GM18517 (cell line): Measurements from ENCODE around the gene RPIA.
A peak's percentile ranks its signal among the peaks of the same experiment; 100 is the strongest.

Experiments
- ATAC-seq: cut with Tn5 transposase; IDR thresholded peaks from one replicate; pipeline ENCODE4 v1.9.1; 2021; ENCODE audit warnings: mild to moderate bottlenecking, moderate library complexity; ENCODE audit not compliant: unreplicated experiment

Gene RPIA

DNA sequence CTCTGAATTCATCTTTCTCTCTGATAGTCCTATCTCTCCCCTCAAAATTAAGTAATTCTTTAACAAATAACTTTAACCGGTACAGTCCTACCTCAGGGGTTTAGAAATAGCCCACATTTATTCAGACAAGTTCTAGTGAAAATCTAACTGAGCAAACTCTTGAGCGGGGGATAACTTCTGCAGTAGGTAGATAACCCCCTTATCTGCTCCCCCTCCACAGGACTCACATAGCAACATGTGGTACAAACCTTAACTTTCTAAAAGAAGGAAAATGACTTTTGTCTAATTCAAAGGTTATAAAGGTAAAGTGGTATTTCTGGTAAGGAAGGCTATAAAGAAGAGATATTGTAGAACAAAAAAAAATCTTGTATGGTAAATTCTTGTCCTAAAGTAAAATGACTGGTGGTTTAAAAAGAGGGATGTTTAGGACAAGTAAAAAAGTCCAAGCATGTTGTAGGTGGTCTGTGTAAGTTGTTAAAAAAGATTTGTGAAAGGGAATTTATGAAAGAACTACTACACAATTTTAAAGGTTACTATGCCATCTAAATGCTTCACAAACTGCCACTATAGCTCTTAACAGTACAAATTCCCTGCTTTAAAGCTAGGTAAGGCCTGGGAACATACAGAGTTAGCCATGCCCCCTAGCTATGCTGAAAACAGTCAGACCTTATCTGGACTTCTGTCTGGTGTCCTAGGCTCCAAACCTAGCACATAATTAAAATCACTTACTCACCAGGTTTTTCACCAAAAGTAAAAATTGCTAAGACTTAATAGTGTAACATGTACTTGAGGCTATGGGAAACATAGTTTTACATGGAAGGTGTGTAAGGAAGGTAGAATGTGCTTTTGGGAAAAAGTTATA lies 8.1 kb upstream of the RPIA start:
- no peak for ATAC-seq

- ATAC-seq = no peak
These were observed 7.0 kb upstream of the RPIA start for GRCh38 chr2:88684519-88684918.

DNA sequence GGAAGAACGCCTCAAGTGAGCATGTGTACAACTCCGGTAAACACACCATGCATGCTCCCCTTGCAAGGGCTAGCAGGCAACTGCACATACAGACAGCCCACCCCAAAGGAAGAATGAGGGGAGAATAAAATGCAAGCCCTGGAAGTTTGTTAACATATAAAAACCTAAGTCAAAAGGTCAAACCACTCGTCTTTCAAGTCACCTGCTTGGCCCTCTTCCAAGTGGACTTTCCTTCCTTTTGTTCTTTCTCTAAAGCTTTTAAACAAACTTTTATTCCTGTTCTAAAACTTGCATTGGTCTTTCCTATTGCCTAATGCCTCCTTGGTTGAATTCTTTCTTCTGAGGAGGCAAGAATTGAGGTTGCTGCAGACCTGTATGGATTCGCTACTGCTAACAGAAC lies 5.2 kb upstream of the RPIA start:
- ATAC-seq = no peak

DNA sequence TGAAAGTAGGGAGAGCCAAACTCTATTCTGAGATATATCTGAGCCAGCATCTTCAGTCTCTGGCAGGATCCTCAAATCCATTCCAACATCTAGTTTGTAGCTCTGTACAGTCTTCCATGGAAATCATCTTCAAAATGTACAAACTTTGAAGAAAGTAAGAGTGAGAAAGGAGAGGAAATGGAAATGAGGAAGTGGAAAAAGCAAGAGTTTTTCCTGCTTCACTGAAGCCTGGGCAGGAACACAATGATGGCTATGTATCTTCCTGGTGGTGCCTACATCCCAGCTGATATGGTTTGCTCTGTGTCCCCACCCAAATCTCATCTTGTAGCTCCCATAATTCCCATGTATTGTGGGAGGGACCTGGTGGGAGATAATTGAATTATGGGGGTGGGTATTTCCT lies 4.1 kb upstream of the RPIA start:
- no peak for ATAC-seq

- peak; percentile 0 for ATAC-seq
These were observed 708 bp upstream of the RPIA start for GRCh38 chr2:88690591-88691338.

DNA sequence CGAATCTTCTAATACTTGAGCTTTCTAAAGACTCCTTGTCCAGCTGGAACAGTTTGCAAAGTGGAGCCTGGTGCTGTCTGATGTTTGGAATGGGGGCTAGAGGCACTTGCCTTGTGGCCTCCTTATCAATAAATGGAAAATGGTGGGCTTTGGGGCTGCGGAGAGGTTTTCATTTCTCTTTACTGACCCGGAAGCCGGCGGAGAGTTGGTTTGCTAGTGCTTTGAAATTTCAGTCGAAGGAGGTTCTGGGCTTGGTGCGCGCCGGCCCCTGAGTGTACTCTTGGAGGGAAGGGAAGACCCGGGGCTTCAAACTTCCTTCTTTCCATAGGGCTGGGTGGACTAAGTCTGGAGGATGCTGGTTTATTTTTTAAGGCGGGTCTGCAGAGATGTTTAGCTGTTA lies 714 bp downstream of the RPIA start:
- no peak for ATAC-seq

GRCh38 chr2:88693911-88694414 lies 2.5 kb downstream of the RPIA start:
- ATAC-seq = no peak

DNA sequence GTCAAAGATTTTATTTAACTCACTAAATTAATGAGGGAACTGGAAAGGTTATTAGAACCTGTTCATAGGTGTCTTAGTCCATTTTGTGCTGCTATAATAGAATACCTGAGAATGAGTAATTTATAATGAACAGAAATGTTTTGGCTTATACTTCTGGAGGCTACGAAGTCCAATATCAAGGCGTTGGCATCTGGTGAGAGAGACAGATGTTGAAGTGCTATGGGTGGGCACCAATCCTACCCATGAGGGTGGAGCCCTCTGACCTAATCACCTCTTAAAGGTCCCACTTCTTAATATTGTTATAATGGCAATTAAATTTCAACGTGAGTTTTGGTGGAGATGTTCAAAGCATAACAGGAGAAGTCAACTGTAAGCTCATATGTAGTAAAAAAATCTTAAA lies 5.1 kb downstream of the RPIA start:
- ATAC-seq = no peak

GRCh38 chr2:88697370-88698026 lies 6.0 kb downstream of the RPIA start:
- no peak for ATAC-seq

GRCh38 chr2:88698027-88698413 lies 6.5 kb downstream of the RPIA start:
- ATAC-seq = no peak

GRCh38 chr2:88698498-88699233 lies 7.2 kb downstream of the RPIA start:
- no peak for ATAC-seq

DNA sequence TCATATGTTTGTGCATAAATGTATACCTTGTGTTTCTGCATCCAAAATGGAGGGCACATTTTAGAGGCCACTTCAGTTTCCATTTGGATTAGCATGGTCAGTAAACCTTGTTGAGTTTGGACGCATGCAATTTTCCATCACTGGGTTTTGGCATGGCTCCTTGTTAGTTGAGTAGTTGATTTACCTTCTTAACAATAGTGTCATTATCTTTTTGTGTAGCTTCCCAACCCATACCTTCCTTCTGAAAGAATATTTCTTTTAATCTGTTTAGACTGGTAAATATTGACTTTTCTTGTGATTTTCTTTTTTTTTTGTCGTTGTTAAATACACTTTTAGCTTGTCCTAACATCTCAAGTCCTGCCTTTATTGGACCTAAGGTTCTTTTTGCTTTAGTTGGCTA lies 15.5 kb downstream of the RPIA start:
- ATAC-seq = no peak

- ATAC-seq = no peak
These were observed 17.7 kb downstream of the RPIA start for GRCh38 chr2:88709181-88709631.

GRCh38 chr2:88711289-88711688 lies 19.8 kb downstream of the RPIA start:
- no peak for ATAC-seq

DNA sequence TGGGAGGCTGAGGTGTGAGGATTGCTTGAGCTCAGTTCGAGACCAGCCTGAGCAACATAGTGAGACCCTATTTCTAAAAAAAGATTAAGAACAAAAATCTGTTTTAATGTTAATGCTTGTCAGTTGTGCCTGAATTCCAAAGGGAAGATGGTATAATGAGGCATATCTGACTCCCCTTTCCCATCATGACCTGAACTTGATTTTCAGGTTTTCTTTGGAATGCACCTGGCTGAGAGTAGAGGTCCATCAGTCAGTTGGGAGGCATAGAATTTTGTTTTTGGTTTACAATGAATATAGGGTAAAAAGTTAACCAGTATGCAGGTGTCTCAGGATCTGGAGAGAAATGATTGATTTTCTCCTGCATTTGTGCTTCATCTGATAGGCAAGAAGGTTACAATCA lies 20.4 kb downstream of the RPIA start:
- no peak for ATAC-seq

GRCh38 chr2:88713408-88713807 lies 21.9 kb downstream of the RPIA start:
- no peak for ATAC-seq

- no peak for ATAC-seq
These were observed 23.2 kb downstream of the RPIA start for GRCh38 chr2:88714667-88715066.

- ATAC-seq = no peak
These were observed 28.9 kb downstream of the RPIA start for GRCh38 chr2:88720399-88720798.

DNA sequence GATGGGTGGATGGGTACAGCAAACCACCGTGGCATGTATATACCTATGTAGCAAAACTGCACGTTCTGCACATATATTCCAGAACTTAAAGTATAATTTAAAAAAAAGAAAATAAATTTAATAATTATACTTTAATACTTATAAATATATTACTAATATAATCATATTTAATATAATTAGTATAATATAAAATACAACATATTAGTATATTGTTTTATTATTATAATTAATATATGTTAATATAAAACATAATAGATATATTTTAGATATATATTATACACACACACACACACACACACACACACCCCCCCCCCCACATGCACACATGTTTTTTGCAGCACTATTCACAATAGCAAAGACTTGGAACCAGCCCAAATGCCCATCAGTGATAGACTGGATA lies 29.8 kb downstream of the RPIA start:
- no peak for ATAC-seq

GRCh38 chr2:88724643-88725332 lies 33.3 kb downstream of the RPIA start:
- ATAC-seq = no peak
